Stimulated activated CD4-positive, alpha-beta T cell treated with anti-CD3 and anti-CD28 coated beads, Interleukin-12 subunit alpha, Interleukin-12 subunit beta, amount 100 ng/mL, for 24 hours (primary cell): ENCODE results near the gene ANKRD33.
A peak's percentile ranks its signal among the peaks of the same experiment; 100 is the strongest.

Experiments
- DNase-seq, 2 experiments: peaks; one replicate each; pipeline ENCODE4 v3.0.0-alpha.2; 2020; ENCODE audit warnings: low read depth in 2 of 2

ANKRD33 gene

GRCh38 chr12:51917746-51918453, 30.0 kb downstream of the ANKRD33 start:
- no peak for DNase-seq

- DNase-seq = no peak
These were observed 32.1 kb downstream of the ANKRD33 start for GRCh38 chr12:51920046-51920445.

DNA sequence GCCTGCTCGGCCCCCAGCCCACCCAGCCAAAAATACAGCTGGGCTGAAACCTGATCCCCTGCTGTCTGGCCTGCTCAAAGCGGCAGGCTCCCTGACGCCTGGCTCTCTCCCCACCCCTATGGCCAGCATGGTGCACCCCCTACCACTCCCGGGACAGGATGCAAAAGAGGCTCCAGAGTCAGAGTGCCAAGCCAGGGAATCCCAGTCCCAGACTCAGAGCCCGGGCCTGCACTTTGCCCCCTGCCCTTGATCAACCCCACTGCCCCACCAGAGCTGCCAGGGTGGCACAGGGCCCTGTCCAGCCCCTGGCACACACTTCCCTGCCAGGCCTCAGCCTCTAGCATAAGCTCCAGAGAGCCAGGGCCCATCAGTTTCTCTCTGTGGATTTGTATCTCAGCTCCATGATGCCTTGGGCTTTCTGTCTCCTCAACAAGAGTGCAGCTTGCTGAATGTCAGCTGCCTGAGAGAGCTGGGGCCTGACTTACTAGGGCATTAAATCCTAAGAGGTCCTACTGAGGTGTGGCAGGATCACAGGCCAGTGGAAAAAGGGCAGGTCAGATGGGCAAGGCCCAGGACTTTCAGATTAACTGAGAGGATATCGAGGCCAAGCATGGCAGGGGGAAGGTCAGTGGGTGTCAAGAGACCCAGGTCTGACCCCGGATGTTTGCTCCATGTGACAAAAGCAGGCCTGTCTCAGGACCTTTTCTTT, 33.3 kb downstream of the ANKRD33 start:
- no peak for DNase-seq

GRCh38 chr12:51922146-51922545, 34.2 kb downstream of the ANKRD33 start:
- no peak for DNase-seq

DNA sequence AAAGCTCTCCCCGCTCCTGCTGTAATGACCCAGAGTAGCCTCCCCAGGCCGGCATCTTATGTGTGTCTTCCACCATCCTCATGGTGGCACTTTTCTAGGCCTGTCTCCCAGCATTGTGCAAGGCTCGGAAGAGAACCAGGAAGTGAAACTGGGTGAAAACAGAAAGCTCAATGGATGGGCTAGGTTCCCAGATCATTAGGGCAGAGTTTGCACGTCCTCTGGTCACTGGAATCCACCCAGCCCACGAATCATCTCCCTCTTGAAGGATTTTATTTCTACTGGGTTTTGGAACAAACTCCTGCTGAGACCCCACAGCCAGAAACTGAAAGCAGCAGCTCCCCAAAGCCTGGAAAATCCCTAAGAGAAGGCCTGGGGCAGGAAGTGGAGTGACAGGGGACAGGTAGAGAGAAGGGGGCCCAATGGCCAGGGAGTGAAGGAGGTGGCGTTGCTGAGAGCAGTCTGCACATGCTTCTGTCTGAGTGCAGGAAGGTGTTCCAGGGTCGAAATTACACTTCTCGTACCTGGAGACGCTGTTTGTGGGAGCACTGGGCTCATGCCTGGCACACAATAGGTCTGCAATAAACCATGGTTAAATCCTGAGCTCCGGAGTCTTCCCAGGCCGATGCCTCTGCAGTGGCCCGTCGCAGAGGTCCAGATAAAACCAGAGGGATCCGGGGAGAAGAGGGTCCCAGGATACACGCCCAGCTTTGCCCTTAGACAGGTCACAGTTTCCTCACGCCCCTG, 35.0 kb downstream of the ANKRD33 start:
- DNase-seq = no peak

DNA sequence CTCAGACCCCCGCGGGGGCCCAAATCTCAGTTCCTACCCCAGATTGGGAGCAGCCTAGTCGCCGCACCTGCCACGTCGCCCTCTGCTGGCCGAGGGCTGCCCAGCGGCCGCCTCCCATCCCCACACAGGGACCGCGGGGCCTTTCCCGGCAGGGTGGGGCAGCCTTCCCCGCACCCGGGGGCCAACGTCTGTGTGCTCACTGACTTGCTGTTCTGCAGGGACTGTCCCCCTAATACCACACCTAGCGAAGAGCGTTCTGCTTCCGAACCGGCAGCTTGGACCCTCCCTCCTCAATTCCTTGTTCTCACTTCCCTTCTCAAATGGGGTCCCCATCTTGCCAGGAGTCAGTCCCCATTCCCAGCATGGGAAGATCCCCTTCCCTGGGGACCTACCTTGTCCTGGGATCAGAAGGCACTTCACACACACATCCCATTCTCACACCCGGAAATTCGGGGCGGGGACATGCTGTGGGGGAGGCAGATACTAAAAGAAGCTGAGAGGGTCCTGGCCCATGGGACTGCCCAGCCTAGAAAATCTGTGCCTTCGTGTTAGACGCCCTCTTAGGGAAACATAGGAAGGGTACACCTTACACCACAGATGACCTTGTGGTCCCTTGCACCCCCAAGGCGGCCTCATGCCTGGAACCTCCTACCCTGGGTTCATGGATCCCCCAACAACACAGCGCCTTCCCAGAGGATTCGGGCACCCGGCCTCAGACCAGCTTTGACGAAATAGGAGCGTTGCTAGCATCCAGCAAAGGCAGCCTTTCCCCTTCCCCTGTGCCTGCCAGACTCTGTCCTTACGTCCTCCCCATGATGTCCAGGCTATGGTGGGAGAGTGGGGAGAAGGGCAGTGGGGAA, 35.8 kb downstream of the ANKRD33 start:
- peak in 1 of 2 experiments; percentile 47 for DNase-seq

GRCh38 chr12:51924551-51925319, 36.8 kb downstream of the ANKRD33 start:
- DNase-seq = no peak

GRCh38 chr12:51925346-51926063, 37.6 kb downstream of the ANKRD33 start:
- no peak for DNase-seq

DNA sequence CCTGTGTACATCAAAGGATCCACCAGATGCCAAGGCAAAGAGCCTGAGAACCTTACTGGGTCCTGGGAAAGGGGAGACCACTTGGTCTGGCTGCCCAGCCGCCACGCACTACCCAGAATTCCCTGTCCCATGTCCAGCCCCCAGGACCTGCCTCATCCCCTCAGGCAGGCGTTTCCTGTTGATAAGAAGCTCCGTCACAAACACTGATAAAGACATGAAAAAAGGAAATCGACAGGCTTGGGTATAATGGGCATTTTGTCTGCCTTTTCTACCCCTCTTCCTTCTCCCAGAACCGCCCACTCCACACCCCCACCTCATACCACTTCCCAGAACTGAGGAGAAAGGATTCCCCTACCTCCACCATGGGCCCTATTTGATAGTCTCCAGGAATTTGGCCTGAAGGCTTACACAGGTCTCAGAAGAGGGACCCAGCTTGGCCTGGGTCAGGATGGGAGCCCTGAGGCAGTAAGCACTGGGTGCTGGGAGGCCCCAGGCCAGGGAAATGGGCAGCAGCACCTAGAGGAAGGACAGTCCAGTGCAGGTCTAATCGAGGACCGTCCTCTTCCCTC, 38.2 kb downstream of the ANKRD33 start:
- DNase-seq = no peak

DNA sequence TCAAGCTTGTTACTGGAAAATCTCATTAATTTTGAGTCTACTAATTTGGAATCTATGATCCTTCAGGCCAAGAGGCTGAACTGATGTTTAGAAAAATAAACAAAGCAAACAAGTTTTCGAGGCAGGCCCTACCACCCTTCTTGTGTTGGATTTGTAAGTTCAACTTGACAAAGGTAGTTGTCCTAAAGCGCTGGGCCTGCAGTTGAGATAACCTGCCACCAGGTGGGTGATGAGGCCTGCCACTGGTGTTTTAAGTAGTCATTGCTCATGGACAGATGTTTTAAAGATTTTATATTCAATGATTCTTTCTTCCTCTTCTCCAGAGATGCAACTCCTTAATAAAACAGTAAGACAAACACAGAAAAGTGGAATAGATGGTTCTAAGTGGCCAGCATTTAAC, 38.8 kb downstream of the ANKRD33 start:
- peak; percentile 17 to 40 for DNase-seq

- no peak for DNase-seq
These were observed 44.5 kb downstream of the ANKRD33 start for GRCh38 chr12:51932218-51933076.

DNA sequence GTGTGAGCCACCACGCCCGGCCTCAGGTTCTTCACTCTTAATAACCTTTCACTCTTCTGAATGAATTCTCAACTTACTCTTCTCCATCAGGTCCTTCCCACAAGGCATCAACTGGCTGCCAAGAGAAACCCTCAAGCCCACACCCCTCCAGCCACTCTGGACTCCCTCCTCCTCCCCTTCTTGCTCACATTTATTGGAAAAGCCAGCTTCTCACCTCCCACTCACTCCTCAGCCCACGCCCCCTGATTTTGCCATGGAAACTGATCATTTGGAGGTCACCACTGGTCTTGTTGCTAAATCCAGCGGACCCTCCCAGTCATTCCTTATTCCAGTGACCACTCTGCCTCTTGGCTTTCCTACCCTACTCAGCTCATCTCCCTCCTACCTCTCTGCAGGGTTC, 46.2 kb downstream of the ANKRD33 start:
- no peak for DNase-seq

GRCh38 chr12:51937926-51938325, 50.0 kb downstream of the ANKRD33 start:
- no peak for DNase-seq

GRCh38 chr12:51938726-51939125, 50.8 kb downstream of the ANKRD33 start:
- DNase-seq = no peak

GRCh38 chr12:51941011-51941581, 53.2 kb downstream of the ANKRD33 start:
- no peak for DNase-seq
